NCI-H2029 (cell line): Measurements from ENCODE around the gene IL1R2.
A peak's percentile ranks its signal among the peaks of the same experiment; 100 is the strongest.
"Not testable (repeated sequence)": the region's sequence is repeated elsewhere in the genome, so short reads cannot be mapped to it uniquely, and the experiment has no call there.

Experiments used
- DNase-seq: peaks from one replicate; lab custom pipeline; 2025; lab: John Stamatoyannopoulos, UW

IL1R2 gene

GRCh38 chr2:102000012-102000411, 8.3 kb downstream of the IL1R2 start:
- DNase-seq = no peak

- no peak for DNase-seq
Observed at GRCh38 chr2:102000813-102001766, 9.3 kb downstream of the IL1R2 start.

GRCh38 chr2:102001767-102002142, 10.0 kb downstream of the IL1R2 start:
- DNase-seq = no peak

GRCh38 chr2:102002228-102002627, 10.5 kb downstream of the IL1R2 start:
- no peak for DNase-seq

- not testable (repeated sequence) for DNase-seq
Observed at GRCh38 chr2:102002909-102003308, 11.1 kb downstream of the IL1R2 start.

GRCh38 chr2:102003696-102004095, 11.9 kb downstream of the IL1R2 start:
- no peak for DNase-seq

- DNase-seq = no peak
Observed at GRCh38 chr2:102004581-102004980, 12.8 kb downstream of the IL1R2 start.

GRCh38 chr2:102005449-102005848, 13.7 kb downstream of the IL1R2 start:
- no peak for DNase-seq

- DNase-seq = no peak
Observed at GRCh38 chr2:102005989-102006885, 14.5 kb downstream of the IL1R2 start.

GRCh38 chr2:102006886-102007278, 15.1 kb downstream of the IL1R2 start:
- DNase-seq = no peak

GRCh38 chr2:102008490-102008889, 16.7 kb downstream of the IL1R2 start:
- no peak for DNase-seq

GRCh38 chr2:102009557-102009956, 17.8 kb downstream of the IL1R2 start:
- DNase-seq = no peak

GRCh38 chr2:102010902-102011301, 19.1 kb downstream of the IL1R2 start:
- no peak for DNase-seq

- DNase-seq = no peak
Observed at GRCh38 chr2:102012061-102012614, 20.4 kb downstream of the IL1R2 start.

- DNase-seq = no peak
Observed at GRCh38 chr2:102013206-102014040, 21.7 kb downstream of the IL1R2 start.

GRCh38 chr2:102014041-102014345, 22.2 kb downstream of the IL1R2 start:
- no peak for DNase-seq

GRCh38 chr2:102015399-102015798, 23.6 kb downstream of the IL1R2 start:
- DNase-seq = no peak

GRCh38 chr2:102016399-102016955, 24.7 kb downstream of the IL1R2 start:
- no peak for DNase-seq

GRCh38 chr2:102018823-102019445, 27.2 kb downstream of the IL1R2 start:
- DNase-seq = no peak

- peak; percentile 26 for DNase-seq
Observed at GRCh38 chr2:102020596-102021170, 28.9 kb downstream of the IL1R2 start.

GRCh38 chr2:102021779-102022178, 30.0 kb downstream of the IL1R2 start:
- no peak for DNase-seq
